Measurements from ENCODE around the gene TBC1D10B.

GRCh38 chr16:30366511-30366910, 3.8 kb downstream of the TBC1D10B start:
- no peak for TF ChIP-seq ZNF138 (tag by site-specific recombination; IDR thresholded peaks at IDR 0.05; ENCODE audit: borderline replicate concordance)
- TF ChIP-seq CTCF (tag by site-specific recombination; IDR thresholded peaks at IDR 0.05), result no peak
- TF ChIP-seq ZNF133 (tag by site-specific recombination; IDR thresholded peaks at IDR 0.05), result no peak
- TF ChIP-seq ZBTB1 (tag by site-specific recombination; IDR thresholded peaks at IDR 0.05), result no peak
- TF ChIP-seq PRDM4 (tag by site-specific recombination; IDR thresholded peaks at IDR 0.05), result no peak
- no peak for TF ChIP-seq ZNF248 (tag by site-specific recombination; IDR thresholded peaks at IDR 0.05)
- TF ChIP-seq ZNF785 (tag by site-specific recombination; IDR thresholded peaks at IDR 0.05), result no peak
- no peak for TF ChIP-seq ZBTB49 (tag by site-specific recombination; IDR thresholded peaks at IDR 0.05; ENCODE audit: low read depth)
- no peak for TF ChIP-seq IKZF3 (tag by site-specific recombination; IDR thresholded peaks at IDR 0.05)
- TF ChIP-seq ZNF274 (IDR thresholded peaks at IDR 0.05; ENCODE audit: low read length), result no peak
- no peak for TF ChIP-seq ZNF274 (tag by site-specific recombination; IDR thresholded peaks at IDR 0.05; ENCODE audit: borderline replicate concordance)
- no peak for TF ChIP-seq ZFHX2 (tag by site-specific recombination; conservative IDR thresholded peaks at IDR 0.05)
- no peak for TF ChIP-seq ZNF747 (tag by site-specific recombination; IDR thresholded peaks at IDR 0.05)
- TF ChIP-seq ZNF114 (tag by site-specific recombination; IDR thresholded peaks at IDR 0.05), result no peak
- no peak for TF ChIP-seq MYNN (tag by site-specific recombination; IDR thresholded peaks at IDR 0.05; ENCODE audit: borderline replicate concordance)
